22Rv1 (cell line): ENCODE results near the gene PDE5A.

Source experiments
- CTCF ChIP-seq: fragments of 450-650 bp; IDR thresholded peaks from 2 replicates; pipeline ENCODE4 v1.5.1; 2017; ENCODE audit warnings: mild to moderate bottlenecking
- ZFX ChIP-seq: fragments of 450-650 bp; IDR thresholded peaks from 2 replicates; pipeline ENCODE4 v1.6.1; 2017; ENCODE audit warnings: antibody characterized with exemption, borderline replicate concordance

- TF ChIP-seq CTCF (no peak), ZFX (no peak)
Observed at GRCh38 chr4:119624356-119624755, 4.2 kb downstream of the PDE5A start.
